ENCODE measurements around the gene PAH. TPM values are rescaled to one million over a fixed set of nuclear protein-coding genes. Genes with fewer than 3 reads are reported as not detected.

Gene PAH
- total and polyA plus RNA-seq, 2 donors (not counting 3 experiments of a cell fraction or from before 2014, with no cell fraction given): not detected

- Histone ChIP-seq H3K4me2 (ENCODE audit: insufficient read depth, low read length) (no peak overlapping the region), H3K4me1 (ENCODE audit: control insufficient read depth, extremely low read depth, insufficient read depth, low read length) (no peaks in the 10 kb centered on the region), H3K9ac (replicated peaks; ENCODE audit: extremely low read depth, insufficient read depth, low read length) (no peak overlapping the region), H4K20me1 (replicated peaks; ENCODE audit: control insufficient read depth, extremely low read depth, insufficient read depth, low read length) (no peaks in the 10 kb centered on the region), H3K4me3 (replicated peaks in 1 of 3; ENCODE audit: insufficient read depth in 1 of 3, low read depth in 1 of 3, low read length in 3 of 3) (no peak overlapping the region), H3K36me3 (ENCODE audit: control insufficient read depth in 2 of 2, extremely low read depth in 1 of 2, insufficient read depth in 2 of 2, low read length in 2 of 2) (no peaks in the 10 kb centered on the region), H3K27ac (ENCODE audit: insufficient read depth, low read depth, low read length) (no peak overlapping the region), H3K79me2 (ENCODE audit: control insufficient read depth, insufficient read depth, low read length) (no peaks in the 10 kb centered on the region), H3K9me3 (replicated peaks; ENCODE audit: control insufficient read depth, insufficient read depth, low read length) (no peaks in the 10 kb centered on the region), H2AFZ (ENCODE audit: low read depth, low read length) (no peak overlapping the region), H3K9me1 (replicated peaks; ENCODE audit: control insufficient read depth, extremely low read depth, insufficient read depth, low read length) (no peaks in the 10 kb centered on the region), H3K27me3 (ENCODE audit: control insufficient read depth in 2 of 2, insufficient read depth in 2 of 2, low read length in 2 of 2) (peaks cover 27 to 39% of the 10 kb centered on the region in 2 experiments)
- ChIA-PET POLR2A (no interaction called here), CTCF (no interaction called here)
- BruUV-seq (replicated peaks): no TSS peak
- dilution Hi-C loops (cut with MboI; ENCODE audit: extremely low pct_ligation_motif_present, low sequenced_read_pairs) (no loop called here), intact Hi-C loops (cut with micrococcal nuclease) (no loop called here)
- no peak for FAIRE-seq
- TF ChIP-seq JUN (IDR thresholded peaks at IDR 0.05; ENCODE audit: borderline replicate concordance, insufficient read depth, insufficient read length, low read depth) (no peak), POLR2A (IDR thresholded peaks at IDR 0.05; ENCODE audit: low read depth, low read length) (no peak), MAX (IDR thresholded peaks at IDR 0.05; ENCODE audit: insufficient read depth, insufficient read length) (no peak), CTCF (IDR thresholded peaks at IDR 0.05; ENCODE audit: extremely low read depth in 1 of 2, insufficient read depth in 1 of 2, low read depth in 1 of 2, low read length in 2 of 2) (no peak), EZH2 (IDR thresholded peaks at IDR 0.05; ENCODE audit: borderline replicate concordance, low read depth, low read length, severe bottlenecking) (no peak), FOS (IDR thresholded peaks at IDR 0.05; ENCODE audit: borderline replicate concordance, insufficient read depth, low read length) (no peak), GATA2 (IDR thresholded peaks at IDR 0.05; ENCODE audit: insufficient read depth, insufficient read length, low read depth, low read length) (no peak), MYC (IDR thresholded peaks at IDR 0.05; ENCODE audit: low read depth, low read length) (no peak), POLR2AphosphoS5 (IDR thresholded peaks at IDR 0.05; ENCODE audit: insufficient read depth, low read depth, low read length) (no peak)
- DNase-seq (ENCODE audit: low read depth, low spot score): no peak
These were observed 47.8 kb upstream of the PAH start for GRCh38 chr12:102964872-102965271.

Data from endothelial cell of umbilical vein (primary cell).